ENCODE results near the gene IGFN1. TPM values are rescaled to one million over a fixed set of nuclear protein-coding genes. Genes with fewer than 3 reads are reported as not detected.

The IGFN1 gene
- total and polyA plus RNA-seq, 2 of the 8 experiments (the other 6 are each of a cell fraction or from before 2014, with no cell fraction given) = not detected

DNA sequence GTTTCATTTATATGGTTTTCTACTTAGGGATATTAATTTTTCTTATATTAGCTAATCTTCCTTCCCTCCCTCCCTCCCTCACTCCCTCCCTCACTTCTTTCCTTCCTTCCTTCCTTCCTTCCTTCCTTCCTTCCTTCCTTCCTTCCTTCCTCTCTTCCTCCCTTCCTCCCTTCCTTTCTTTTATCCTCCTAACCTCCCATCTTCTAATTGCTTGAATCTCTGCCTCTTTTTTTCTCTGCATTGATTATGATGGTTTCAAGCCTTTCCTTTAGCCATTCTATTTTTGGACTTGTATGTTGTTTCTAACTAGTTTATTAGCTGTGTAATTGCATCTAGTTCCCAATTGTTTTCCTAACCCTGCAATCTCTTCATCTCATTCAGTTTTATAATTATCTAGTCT lies 75.7 kb downstream of the IGFN1 start (continued):
- TF ChIP-seq, protein P1, sequence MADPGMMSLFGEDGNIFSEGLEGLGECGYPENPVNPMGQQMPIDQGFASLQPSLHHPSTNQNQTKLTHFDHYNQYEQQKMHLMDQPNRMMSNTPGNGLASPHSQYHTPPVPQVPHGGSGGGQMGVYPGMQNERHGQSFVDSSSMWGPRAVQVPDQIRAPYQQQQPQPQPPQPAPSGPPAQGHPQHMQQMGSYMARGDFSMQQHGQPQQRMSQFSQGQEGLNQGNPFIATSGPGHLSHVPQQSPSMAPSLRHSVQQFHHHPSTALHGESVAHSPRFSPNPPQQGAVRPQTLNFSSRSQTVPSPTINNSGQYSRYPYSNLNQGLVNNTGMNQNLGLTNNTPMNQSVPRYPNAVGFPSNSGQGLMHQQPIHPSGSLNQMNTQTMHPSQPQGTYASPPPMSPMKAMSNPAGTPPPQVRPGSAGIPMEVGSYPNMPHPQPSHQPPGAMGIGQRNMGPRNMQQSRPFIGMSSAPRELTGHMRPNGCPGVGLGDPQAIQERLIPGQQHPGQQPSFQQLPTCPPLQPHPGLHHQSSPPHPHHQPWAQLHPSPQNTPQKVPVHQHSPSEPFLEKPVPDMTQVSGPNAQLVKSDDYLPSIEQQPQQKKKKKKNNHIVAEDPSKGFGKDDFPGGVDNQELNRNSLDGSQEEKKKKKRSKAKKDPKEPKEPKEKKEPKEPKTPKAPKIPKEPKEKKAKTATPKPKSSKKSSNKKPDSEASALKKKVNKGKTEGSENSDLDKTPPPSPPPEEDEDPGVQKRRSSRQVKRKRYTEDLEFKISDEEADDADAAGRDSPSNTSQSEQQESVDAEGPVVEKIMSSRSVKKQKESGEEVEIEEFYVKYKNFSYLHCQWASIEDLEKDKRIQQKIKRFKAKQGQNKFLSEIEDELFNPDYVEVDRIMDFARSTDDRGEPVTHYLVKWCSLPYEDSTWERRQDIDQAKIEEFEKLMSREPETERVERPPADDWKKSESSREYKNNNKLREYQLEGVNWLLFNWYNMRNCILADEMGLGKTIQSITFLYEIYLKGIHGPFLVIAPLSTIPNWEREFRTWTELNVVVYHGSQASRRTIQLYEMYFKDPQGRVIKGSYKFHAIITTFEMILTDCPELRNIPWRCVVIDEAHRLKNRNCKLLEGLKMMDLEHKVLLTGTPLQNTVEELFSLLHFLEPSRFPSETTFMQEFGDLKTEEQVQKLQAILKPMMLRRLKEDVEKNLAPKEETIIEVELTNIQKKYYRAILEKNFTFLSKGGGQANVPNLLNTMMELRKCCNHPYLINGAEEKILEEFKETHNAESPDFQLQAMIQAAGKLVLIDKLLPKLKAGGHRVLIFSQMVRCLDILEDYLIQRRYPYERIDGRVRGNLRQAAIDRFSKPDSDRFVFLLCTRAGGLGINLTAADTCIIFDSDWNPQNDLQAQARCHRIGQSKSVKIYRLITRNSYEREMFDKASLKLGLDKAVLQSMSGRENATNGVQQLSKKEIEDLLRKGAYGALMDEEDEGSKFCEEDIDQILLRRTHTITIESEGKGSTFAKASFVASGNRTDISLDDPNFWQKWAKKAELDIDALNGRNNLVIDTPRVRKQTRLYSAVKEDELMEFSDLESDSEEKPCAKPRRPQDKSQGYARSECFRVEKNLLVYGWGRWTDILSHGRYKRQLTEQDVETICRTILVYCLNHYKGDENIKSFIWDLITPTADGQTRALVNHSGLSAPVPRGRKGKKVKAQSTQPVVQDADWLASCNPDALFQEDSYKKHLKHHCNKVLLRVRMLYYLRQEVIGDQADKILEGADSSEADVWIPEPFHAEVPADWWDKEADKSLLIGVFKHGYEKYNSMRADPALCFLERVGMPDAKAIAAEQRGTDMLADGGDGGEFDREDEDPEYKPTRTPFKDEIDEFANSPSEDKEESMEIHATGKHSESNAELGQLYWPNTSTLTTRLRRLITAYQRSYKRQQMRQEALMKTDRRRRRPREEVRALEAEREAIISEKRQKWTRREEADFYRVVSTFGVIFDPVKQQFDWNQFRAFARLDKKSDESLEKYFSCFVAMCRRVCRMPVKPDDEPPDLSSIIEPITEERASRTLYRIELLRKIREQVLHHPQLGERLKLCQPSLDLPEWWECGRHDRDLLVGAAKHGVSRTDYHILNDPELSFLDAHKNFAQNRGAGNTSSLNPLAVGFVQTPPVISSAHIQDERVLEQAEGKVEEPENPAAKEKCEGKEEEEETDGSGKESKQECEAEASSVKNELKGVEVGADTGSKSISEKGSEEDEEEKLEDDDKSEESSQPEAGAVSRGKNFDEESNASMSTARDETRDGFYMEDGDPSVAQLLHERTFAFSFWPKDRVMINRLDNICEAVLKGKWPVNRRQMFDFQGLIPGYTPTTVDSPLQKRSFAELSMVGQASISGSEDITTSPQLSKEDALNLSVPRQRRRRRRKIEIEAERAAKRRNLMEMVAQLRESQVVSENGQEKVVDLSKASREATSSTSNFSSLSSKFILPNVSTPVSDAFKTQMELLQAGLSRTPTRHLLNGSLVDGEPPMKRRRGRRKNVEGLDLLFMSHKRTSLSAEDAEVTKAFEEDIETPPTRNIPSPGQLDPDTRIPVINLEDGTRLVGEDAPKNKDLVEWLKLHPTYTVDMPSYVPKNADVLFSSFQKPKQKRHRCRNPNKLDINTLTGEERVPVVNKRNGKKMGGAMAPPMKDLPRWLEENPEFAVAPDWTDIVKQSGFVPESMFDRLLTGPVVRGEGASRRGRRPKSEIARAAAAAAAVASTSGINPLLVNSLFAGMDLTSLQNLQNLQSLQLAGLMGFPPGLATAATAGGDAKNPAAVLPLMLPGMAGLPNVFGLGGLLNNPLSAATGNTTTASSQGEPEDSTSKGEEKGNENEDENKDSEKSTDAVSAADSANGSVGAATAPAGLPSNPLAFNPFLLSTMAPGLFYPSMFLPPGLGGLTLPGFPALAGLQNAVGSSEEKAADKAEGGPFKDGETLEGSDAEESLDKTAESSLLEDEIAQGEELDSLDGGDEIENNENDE (IDR thresholded peaks at IDR 0.05; ENCODE audit: insufficient replicate concordance, low read length) = no peak
- no peak for TF ChIP-seq SIRT6 (IDR thresholded peaks at IDR 0.05; ENCODE audit: low read length)
- TF ChIP-seq SRF (IDR thresholded peaks at IDR 0.05; ENCODE audit: low read depth, low read length) = no peak
- no peak for TF ChIP-seq CEBPB (IDR thresholded peaks at IDR 0.05; ENCODE audit: low read depth, low read length)
- no peak for TF ChIP-seq ZNF274 (IDR thresholded peaks at IDR 0.05; ENCODE audit: borderline replicate concordance, extremely low read depth, low read length)
- TF ChIP-seq SAP30 (IDR thresholded peaks at IDR 0.05; ENCODE audit: insufficient read depth, insufficient replicate concordance, low read length) = no peak
- no peak for TF ChIP-seq SP2 (IDR thresholded peaks at IDR 0.05; ENCODE audit: low read length)
- TF ChIP-seq KDM5A (IDR thresholded peaks at IDR 0.05; ENCODE audit: low read length) = no peak
- TF ChIP-seq HDAC2 (IDR thresholded peaks at IDR 0.05; ENCODE audit: borderline replicate concordance in 1 of 2, low read depth in 2 of 2, low read length in 2 of 2) = no peak
- TF ChIP-seq POLR2AphosphoS5 (IDR thresholded peaks at IDR 0.05; ENCODE audit: low read depth, low read length) = no peak
- no peak for TF ChIP-seq CBX5 (IDR thresholded peaks at IDR 0.05; ENCODE audit: low read depth, low read length)

Data from H1 (cell line).